ENCODE measurements around the gene SOX6.

DNA sequence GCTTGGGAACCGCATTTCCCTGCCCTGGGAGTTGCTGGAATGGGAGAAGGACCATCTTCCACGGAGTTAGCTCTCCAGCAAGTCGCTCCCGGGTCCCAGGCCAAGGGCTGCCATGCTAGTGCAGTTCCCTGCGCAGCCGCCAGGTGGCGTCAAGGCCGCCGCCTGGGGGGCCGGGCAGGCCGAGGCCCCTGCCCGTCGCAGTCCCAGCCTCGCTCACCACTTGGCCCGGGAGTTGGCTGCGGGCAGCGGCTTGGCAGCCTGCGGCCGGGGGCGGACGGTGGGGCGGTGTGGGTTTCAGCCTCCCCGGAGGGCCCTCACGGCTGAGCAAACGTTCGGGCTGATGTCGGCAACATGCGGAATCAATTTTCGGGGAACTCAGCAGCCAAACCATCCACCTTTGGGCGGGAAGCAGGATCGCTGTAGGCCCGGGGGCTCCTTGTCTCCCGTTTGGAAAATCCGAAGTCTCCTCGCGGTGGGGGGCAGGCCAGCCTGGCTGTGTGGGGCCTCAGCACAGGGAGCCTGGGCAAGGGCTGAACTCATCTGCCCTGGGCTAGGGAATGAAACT, 415.1 kb downstream of the SOX6 start:
- TF ChIP-seq, protein P1, sequence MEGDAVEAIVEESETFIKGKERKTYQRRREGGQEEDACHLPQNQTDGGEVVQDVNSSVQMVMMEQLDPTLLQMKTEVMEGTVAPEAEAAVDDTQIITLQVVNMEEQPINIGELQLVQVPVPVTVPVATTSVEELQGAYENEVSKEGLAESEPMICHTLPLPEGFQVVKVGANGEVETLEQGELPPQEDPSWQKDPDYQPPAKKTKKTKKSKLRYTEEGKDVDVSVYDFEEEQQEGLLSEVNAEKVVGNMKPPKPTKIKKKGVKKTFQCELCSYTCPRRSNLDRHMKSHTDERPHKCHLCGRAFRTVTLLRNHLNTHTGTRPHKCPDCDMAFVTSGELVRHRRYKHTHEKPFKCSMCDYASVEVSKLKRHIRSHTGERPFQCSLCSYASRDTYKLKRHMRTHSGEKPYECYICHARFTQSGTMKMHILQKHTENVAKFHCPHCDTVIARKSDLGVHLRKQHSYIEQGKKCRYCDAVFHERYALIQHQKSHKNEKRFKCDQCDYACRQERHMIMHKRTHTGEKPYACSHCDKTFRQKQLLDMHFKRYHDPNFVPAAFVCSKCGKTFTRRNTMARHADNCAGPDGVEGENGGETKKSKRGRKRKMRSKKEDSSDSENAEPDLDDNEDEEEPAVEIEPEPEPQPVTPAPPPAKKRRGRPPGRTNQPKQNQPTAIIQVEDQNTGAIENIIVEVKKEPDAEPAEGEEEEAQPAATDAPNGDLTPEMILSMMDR (IDR thresholded peaks at IDR 0.05): peak; percentile 73 to 93 (median 92)
- no peak for TF ChIP-seq POLR2A (IDR thresholded peaks at IDR 0.05)
- no peak for TF ChIP-seq EP300 (IDR thresholded peaks at IDR 0.05)
